ENCODE measurements around the gene KIF1A. TPM values are rescaled to one million over a fixed set of nuclear protein-coding genes. Genes with fewer than 3 reads are reported as not detected.

The KIF1A gene
- total RNA-seq, 1 donor from 2014 or later, result not detected

- intact Hi-C loops (cut with micrococcal nuclease), result no loop called here
- peaks cover under 1% of the 10 kb centered on the region for H3K9me3 Mint-ChIP-seq
- H3K4me1 Mint-ChIP-seq, result no peaks in the 10 kb centered on the region
- ATAC-seq (ENCODE audit: low read depth) (no peak), DNase-seq (no peak)
- no peak overlapping the region for H3K4me3 Mint-ChIP-seq
- H3K27me3 Mint-ChIP-seq, result peaks cover 15% of the 10 kb centered on the region
- ChIA-PET POLR2A (no interaction called here), CTCF (no interaction called here)
- no peaks in the 10 kb centered on the region for H3K36me3 Mint-ChIP-seq (ENCODE audit: low read depth)
- TF ChIP-seq CTCF (IDR thresholded peaks at IDR 0.05), result no peak
- H3K27ac Mint-ChIP-seq, result no peak overlapping the region
These were observed 24.0 kb downstream of the KIF1A start for GRCh38 chr2:240795916-240796510.

GRCh38 chr2:240795454-240795853 lies 24.6 kb downstream of the KIF1A start:
- ChIA-PET CTCF (no interaction called here), POLR2A (no interaction called here)
- intact Hi-C loops (cut with micrococcal nuclease), result no loop called here
- TF ChIP-seq CTCF (IDR thresholded peaks at IDR 0.05), result no peak
- Mint-ChIP-seq H3K27ac (no peak overlapping the region), H3K4me3 (no peak overlapping the region), H3K36me3 (ENCODE audit: low read depth) (no peaks in the 10 kb centered on the region), H3K27me3 (peaks cover 12% of the 10 kb centered on the region), H3K4me1 (no peaks in the 10 kb centered on the region), H3K9me3 (no peaks in the 10 kb centered on the region)
- DNase-seq (no peak), ATAC-seq (ENCODE audit: low read depth) (no peak)

GRCh38 chr2:240794178-240794721 lies 25.8 kb downstream of the KIF1A start:
- no peak for ATAC-seq (ENCODE audit: low read depth)
- H3K9me3 Mint-ChIP-seq, result no peaks in the 10 kb centered on the region
- ChIA-PET CTCF (no interaction called here), POLR2A (no interaction called here)
- no peak for DNase-seq
- TF ChIP-seq CTCF (IDR thresholded peaks at IDR 0.05), result no peak
- H3K27ac Mint-ChIP-seq, result no peak overlapping the region
- no peaks in the 10 kb centered on the region for H3K4me1 Mint-ChIP-seq
- H3K4me3 Mint-ChIP-seq, result no peak overlapping the region
- H3K36me3 Mint-ChIP-seq (ENCODE audit: low read depth), result no peaks in the 10 kb centered on the region
- H3K27me3 Mint-ChIP-seq, result peaks cover 7% of the 10 kb centered on the region
- intact Hi-C loops (cut with micrococcal nuclease), result no loop called here

- no peak for DNase-seq
- no peaks in the 10 kb centered on the region for H3K4me1 Mint-ChIP-seq
- H3K27me3 Mint-ChIP-seq, result peaks cover 7% of the 10 kb centered on the region
- intact Hi-C loops (cut with micrococcal nuclease), result no loop called here
- CTCF ChIA-PET, result no interaction called here
- H3K4me3 Mint-ChIP-seq, result no peak overlapping the region
- H3K27ac Mint-ChIP-seq, result no peak overlapping the region
- no peak for ATAC-seq (ENCODE audit: low read depth)
- H3K9me3 Mint-ChIP-seq, result no peaks in the 10 kb centered on the region
- no peaks in the 10 kb centered on the region for H3K36me3 Mint-ChIP-seq (ENCODE audit: low read depth)
- TF ChIP-seq CTCF (IDR thresholded peaks at IDR 0.05), result no peak
- POLR2A ChIA-PET, result no interaction called here
These were observed 26.5 kb downstream of the KIF1A start for GRCh38 chr2:240793313-240794177.

GRCh38 chr2:240792629-240793312 lies 27.2 kb downstream of the KIF1A start:
- Mint-ChIP-seq H3K4me1 (no peaks in the 10 kb centered on the region), H3K9me3 (no peaks in the 10 kb centered on the region), H3K36me3 (ENCODE audit: low read depth) (no peaks in the 10 kb centered on the region), H3K27ac (no peak overlapping the region), H3K4me3 (no peak overlapping the region), H3K27me3 (peaks cover 7% of the 10 kb centered on the region)
- TF ChIP-seq CTCF (IDR thresholded peaks at IDR 0.05), result no peak
- intact Hi-C loops (cut with micrococcal nuclease), result no loop called here
- DNase-seq (no peak), ATAC-seq (ENCODE audit: low read depth) (no peak)
- POLR2A ChIA-PET, result no interaction called here
- CTCF ChIA-PET, result no interaction called here
